ENCODE measurements around the gene KLHL2.

DNA sequence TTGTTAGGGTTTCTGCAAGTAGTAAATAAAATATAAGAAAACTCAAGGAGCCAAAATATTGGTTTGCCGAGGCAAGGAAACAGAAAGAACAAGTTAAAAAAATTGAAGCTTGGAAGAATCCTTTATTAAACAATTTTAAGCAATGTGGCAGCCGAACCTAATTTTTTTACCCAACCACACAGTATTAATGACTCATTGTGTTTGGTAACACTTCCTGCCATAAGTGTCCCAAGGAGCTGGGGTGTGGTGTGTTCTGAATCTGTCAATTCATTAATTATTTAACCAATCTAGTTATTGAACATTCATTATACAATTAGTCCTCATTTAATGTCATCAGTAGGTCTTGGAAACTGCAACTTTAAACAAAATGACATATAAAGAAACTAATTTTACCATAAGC lies 152.1 kb downstream of the KLHL2 start:
- TF ChIP-seq EZH2phosphoT487 (IDR thresholded peaks at IDR 0.05; ENCODE audit: borderline replicate concordance, low read depth, low read length), result no peak
- TF ChIP-seq, protein P1, sequence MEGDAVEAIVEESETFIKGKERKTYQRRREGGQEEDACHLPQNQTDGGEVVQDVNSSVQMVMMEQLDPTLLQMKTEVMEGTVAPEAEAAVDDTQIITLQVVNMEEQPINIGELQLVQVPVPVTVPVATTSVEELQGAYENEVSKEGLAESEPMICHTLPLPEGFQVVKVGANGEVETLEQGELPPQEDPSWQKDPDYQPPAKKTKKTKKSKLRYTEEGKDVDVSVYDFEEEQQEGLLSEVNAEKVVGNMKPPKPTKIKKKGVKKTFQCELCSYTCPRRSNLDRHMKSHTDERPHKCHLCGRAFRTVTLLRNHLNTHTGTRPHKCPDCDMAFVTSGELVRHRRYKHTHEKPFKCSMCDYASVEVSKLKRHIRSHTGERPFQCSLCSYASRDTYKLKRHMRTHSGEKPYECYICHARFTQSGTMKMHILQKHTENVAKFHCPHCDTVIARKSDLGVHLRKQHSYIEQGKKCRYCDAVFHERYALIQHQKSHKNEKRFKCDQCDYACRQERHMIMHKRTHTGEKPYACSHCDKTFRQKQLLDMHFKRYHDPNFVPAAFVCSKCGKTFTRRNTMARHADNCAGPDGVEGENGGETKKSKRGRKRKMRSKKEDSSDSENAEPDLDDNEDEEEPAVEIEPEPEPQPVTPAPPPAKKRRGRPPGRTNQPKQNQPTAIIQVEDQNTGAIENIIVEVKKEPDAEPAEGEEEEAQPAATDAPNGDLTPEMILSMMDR (conservative IDR thresholded peaks at IDR 0.05; ENCODE audit: low read length), result no peak

Data from OCI-LY7 (cell line).